NCI-H748 treated with DMSO at 0.1 percent for 48 hours (cell line): ENCODE data around the gene GCH1.

Experiments
- DNase-seq: peaks from one replicate; lab custom pipeline; 2025; lab: John Stamatoyannopoulos, UW

The GCH1 gene

DNA sequence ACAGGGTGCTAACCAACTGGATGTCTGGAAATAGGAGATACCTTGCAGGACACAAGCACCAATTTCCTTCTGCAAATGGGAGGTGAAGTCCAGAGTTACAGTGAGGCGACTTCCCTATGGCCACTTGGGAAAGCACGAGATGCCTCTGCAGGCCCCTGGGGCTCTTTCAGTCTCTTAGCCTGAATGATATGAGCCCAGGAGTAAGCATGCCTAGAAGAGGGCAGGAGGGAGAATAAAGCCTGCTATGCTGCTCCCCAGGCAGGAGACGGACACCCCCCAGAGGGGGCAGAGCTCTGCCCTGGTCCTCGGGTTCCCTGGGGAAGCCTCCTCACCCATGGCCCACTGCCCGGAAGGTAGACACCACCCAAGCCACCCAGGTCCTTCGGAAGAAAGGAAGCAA lies 105.1 kb downstream of the GCH1 start:
- no peak for DNase-seq

DNA sequence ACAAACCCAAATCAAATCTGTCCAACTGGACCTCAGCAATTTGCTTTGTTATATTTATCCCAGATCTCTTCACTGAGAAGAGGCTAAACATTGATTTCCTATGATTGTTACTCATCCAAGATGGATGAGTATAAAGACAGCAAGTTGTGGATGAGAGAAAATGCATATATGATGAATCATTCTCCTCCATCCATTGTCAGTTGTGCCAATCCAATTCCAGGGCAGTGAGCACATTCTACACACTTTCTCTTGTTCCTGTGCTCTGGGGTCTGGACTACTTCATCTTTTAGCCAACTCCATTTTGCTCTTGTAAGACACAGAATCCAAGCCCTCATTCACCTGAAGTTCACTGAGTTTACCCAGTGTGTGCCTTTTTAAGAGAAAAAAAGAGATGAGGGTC lies 105.7 kb downstream of the GCH1 start:
- no peak for DNase-seq

DNA sequence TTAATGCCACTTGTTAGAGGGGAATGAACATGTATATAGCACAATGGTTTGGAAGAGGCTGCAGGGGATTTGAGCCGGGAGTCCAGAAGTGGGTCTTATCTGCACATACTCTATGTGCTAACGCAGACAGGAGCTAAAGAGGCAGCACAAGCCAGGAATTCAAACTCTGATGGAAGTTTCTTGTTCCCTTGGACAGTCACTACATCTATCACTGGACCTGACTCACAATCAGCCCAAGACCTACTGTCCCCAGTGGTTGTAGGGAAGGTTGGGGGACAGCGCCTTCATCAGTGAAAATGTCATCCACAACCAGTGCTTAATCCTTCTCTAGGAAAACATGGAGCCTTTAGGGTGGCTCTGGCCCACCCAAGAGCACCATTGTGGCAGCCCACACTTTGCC lies 107.8 kb downstream of the GCH1 start:
- DNase-seq = no peak

DNA sequence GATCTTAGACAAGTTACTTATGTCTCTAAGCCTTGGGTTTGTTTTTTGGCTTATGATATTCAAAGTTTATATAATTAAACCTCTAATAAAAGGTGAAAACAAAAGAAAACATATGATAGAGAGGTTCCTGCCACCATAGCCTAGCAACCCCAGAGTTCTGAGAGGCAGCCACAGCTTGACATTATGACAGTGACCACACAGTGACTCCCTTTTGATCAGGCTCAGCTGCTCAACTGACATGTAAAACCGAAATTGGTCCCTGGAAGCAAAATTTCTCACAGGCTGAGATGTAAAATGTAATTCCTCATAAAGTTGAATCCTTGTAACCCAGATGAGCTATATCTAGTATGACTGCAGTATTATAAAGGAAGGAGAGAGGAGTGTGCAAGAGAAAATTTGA lies 108.5 kb downstream of the GCH1 start:
- no peak for DNase-seq

DNA sequence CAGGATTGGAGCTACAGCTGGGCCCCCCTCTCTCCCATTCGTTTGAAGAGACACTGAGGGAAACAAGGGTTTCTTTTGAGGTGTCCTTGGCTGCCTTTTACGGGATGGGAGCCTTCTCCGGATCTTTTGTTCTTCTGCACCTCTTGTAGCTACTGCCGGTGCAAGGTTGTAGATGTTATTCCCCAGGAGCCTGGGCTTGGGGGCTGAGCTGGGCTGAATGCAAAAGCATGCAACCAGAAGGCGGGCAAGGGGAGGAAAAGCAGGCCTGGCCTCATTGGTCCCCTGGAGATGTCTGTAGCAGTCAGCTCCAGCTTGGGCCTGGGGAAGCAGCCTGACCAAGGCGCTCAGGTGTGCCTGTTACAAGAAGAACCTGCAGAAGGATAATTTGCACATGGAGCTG lies 110.3 kb downstream of the GCH1 start:
- no peak for DNase-seq
